HT1080 (cell line): Measurements from ENCODE around the gene SDHAF1. TPM values are rescaled to one million over a fixed set of nuclear protein-coding genes. Genes with fewer than 3 reads are reported as not detected.

Experiments used
- DNase-seq: peaks from one replicate; pipeline ENCODE4 v3.0.0-alpha.2; 2015; ENCODE audit warnings: low read depth
- total RNA-seq: library from RNA; depleted of rRNA; stranded (reverse); fragments of >200 nt; shearing (Covaris generic); gene quantifications from 2 replicates; pipeline ENCODE4 v1.2.3, GENCODE V29; 2014

The SDHAF1 gene
- total RNA-seq, 1 experiment from 2014 or later, result 18.0 TPM

DNA sequence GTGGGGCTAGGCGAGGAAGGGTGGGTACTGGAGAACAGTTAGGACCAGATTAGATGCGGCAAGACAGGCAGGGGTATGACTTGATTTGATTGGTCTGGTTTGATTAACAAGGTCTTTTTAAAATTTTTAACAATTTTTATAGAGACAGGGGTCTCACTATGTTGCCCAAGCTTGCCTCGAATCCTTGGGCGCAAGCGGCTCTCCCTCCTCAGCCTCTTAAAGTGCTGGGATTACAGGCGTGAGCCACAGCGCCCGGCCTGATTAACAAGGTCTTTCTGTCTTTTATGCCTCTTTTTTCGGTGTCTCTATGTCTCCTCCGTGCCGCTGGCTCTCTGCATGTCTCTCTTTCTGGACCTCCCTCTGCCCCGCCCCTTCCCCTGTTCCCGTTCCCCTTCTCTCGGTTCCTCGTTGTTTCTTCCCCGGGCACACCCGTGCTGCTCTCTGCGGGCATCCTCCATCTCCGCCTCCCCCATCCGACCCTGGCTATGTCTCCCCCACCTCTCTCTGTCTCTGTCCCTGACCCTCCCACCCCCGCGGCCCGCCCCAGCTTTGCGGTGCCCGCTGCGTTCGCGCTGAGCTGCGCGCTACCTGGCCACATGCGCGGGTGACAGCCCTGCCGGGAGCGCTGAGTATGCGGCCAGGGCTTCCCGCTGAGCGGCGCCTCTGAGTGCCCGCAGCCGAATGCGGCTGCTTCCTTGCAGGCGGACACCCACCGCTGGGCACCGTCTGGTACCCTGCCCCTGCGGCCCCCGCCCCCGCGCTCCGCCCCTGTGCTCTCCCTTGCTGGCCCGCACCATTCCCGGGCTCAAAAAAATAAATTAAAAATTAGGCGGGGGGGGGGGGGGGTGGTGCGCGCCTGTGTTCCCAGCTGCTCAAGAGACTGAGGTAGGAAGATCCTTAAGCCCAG lies 8.1 kb upstream of the SDHAF1 start:
- DNase-seq, result no peak

DNA sequence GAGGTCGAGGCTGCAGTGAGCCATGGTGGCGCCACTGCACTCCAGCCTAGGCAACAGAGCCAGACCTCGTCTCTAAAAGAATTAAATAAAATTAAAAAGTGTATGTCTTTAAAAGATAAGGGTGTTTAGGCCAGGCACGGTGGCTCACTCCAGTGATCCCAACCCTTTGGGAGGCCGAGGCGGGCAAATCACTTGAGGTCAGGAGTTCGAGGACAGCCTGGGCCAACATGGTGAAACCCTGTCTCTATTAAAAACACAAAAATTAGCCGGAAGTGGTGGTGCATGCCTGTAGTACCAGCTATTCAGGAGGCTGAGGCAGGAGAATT lies 7.5 kb upstream of the SDHAF1 start:
- DNase-seq, result no peak

DNA sequence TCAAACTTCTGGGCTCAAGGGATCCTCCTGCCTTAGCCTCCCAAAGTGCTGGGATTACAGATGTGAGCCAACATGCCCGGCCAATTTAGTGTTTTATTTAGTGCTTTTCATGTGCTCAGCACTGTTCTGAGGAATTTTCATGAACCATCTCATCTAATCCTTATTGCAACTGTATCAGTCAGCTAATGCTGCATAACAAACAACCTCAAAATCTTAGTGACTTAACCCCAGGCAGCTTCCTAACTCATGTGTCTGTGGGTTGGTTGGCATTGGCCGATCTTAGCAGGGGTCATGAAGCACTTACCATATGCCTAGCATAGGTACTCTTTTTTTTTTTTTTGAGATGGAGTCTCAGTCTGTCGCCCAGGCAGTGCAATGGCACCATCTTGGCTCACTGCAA lies 6.2 kb upstream of the SDHAF1 start:
- DNase-seq, result no peak

DNA sequence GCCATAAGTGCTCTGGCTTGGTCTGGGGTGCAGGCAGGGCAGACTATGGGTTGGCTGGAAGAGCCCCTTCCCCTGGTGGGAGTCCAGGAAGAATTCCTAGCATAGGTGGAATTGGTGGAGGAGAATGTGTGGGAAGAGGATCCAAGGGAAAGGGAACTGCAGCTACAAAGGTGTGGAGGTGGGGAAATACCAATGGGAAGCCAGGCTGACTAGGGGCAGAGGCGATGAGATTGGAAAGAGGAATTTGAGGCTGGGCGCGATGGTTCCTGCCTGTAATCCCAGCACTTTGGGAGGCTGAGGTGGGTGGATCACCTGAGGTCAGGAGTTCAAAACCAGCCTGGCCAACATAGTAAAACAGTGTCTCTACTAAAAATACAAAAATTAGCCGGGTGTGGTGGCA lies 4.8 kb upstream of the SDHAF1 start:
- DNase-seq, result no peak

DNA sequence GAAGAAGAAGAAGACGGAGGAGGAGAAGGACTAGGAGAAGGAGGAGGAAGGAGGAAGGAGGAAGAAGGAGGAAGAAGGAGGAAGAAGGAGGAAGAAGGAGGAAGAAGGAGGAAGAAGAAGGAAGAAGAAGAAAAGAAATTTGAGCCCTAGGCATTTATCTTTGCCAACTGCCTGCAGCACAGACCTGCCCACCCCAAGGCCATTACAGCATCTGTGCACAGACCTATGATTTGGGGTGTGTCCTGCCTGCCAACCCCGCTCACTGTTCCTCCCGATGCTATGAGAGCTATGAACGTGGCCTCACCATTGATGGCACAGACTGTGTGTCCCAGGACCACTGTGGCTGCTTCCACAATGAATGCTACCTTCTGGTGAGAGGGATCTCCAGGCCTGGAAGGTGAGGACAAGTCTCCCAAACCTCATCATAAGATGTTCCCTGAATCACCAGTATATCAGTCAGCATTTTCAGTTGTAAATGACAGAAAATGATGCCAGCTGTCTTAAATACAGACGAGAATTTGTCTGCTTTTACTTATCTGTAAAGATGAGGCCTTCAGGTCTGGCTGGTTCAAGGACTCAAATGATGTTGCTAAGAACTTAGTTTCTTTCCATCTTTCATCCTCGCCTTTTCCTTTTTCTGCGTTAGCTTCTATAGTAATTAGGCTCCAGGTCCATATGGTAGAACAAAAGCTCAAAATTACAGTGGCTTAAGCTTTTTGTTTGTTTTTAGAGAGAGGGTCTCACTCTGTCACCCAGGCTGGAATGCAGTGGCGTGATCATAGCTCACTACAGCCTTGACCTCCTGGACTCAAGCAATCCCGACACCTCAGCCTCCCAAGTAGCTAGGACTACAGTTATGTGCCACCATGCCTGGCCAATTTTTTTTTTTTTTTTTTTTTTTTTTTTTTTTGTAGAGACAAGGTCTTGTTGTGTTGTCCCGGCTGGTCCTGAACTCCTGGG lies 3.9 kb upstream of the SDHAF1 start:
- no peak for DNase-seq

DNA sequence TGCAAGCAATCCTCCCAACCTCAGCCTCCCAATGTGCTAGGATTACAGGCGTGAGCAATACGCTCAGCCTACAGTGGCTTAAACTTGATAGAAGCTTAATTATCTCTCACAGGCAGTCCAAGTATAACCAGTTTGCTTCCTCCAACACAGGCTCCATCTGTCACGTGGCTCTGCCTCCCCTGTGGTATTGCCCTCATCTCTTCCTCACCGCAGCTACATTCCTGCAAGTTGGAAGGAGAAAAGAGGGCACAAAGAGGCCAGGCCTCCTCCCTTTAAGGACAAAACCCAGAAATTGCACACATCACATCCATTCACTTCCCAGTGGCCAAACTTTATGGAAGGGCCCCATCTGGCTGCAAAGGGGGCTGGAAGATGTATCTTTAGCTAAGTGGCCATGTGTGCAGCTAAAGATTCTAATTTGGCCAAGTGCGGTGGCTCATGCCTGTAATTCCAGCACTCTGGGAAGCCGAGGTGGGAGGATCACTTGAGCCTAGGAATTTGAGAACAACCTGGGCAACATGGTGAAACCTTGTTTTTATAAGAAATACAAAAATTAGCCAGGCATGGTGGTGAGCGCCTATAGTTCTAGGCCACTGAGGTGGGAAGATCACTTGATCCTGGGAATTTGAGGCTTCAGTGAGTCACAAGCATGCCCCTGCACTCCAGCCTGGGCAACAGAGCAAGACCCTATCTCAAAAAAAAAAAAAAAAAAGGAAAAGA lies 3.1 kb upstream of the SDHAF1 start:
- DNase-seq, result peak; percentile 43

DNA sequence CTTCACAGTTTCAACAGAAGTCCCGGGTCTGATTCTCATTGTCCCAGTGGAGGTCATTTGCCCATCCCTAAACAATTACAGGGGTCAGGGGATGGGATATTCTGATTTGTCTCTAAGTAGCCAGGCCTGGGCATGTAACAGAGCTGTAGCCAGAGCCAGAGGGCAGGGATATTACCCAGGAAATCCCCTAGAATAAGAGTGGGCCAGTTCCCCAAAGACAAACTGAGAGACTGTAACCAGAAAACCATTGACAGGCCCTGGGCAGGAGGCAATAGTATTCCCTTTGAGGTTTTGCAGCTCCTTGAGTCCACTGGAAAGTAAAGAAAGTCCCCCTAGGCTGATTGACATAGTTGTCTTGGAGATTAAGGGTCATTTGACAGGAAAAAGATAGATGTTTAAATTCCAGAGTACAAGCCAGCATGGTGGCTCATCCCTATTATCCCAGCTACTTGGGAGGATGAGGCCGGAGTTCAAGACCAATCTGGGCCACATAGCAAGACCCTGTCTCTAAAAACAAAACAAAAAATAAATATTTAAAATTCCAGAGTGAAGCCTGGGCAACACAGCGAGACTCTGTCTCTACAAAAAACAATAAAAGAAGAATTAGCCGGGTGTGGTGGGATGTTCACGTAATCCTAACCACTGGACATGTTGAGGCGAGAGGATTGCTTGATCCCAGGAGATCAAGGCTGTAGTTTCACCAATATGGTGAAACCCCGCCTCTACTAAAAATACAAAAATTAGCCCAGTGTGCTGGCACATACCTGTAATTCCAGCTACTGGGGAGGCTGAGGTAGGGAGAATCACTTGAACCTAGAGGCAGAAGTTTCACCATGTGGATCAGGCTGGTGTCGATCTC lies 1.9 kb upstream of the SDHAF1 start:
- DNase-seq, result no peak

DNA sequence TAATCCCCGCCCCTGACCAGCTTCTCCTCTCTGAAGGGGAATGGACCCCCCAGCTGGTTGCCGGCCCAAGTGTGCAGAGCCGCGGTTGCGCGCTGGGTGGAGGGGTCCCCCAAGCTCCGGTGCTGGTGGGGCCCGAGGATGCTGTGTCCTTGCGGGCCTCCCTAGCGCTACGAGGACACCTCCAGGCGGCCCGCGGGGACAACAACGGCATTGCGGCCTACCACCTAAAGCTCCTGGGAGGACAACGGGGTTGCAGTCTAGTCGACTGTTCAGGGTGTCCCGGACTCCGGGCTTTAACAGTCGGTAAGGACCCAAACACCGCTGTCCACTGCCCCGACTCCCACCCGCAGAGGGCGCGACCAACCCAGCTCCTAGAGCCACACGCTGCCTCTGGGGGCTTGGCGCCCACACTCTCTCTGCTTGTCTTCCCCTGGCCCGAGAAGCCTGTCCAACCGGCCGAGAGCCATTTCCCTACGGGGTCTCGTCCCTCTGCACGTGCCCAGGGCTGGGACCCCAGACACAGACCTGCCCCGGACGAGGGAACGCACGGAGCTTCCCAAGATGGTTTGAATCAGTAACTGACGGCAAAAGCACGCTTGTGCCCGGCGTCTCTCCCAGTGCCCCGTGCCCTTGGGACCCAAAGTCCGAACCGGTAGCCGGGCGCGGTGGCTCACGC lies 927 bp upstream of the SDHAF1 start:
- no peak for DNase-seq

DNA sequence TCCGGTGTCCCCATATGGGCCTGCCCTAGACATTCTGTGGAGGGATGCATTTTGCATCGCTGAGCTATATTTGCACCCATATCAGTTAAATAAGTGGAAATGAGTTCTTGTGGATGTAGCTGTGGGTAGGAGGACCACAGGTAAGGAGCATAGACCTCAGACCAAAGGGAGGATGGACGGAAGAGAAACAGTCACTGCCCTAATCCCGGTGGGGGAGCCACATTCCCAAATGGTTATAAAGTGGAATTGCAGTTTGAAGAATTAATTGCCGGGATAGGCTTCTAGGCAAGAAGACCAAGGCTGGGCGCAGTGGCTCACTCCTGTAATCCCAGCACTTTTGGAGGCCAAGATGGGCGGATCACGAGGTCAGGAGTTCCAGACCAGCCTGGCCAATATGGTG lies 1.8 kb downstream of the SDHAF1 start:
- no peak for DNase-seq

DNA sequence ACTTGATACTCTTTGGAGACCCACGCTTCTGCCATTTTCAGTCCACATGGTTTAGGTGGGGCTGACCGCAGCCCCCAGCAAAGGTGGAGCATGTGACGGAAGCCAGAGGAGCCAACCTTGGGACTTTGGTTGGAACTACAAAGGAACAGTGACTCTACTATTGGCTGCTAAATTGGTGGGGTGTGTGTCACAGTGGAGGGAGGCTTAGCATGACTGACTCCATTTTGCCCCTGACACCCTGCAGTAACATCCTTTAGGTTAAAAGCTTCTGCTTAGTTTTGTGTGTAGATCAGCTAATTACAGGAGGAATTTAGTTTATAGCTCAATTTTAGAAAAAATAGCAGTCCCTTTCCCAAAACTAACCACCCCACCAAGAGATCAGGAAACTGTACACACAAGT lies 6.6 kb downstream of the SDHAF1 start:
- no peak for DNase-seq

DNA sequence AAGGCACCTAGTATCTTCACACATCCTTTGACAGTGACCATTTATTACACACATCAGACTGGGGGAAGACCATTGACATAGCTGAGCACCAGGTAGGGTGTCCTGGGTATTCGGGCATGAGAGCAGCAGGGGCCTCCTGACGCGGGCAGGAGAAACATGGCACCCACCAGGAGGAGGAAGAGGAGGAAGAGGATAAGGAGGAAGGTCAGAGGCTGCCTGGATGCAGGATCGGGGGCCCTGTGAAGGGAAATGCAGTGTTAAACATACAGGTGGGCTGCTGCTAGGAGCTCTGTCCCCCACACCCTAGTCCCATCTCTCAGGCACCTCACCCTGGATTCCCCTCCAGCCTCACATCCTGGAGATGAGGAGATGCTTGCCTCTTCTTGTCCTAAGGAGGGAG lies 8.3 kb downstream of the SDHAF1 start:
- no peak for DNase-seq

DNA sequence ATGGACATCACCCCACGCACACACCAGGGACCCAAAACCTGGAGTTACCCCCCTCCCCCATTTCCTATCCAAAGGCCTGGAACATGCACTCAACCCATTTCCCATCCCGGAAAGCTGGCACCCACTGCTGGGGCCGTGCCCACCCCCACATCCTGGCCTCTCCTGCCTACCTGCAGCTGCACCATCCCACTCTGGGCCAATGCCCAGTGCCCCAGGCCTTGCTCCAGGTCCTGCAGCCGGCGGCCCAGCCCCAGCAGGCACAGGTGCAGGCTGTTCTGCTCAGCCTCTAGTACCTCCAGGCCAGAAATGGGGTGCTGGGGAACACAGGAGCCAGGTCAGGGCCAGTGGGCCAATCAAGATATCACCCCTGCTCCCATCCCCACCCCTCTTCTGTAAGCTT lies 12.0 kb downstream of the SDHAF1 start:
- no peak for DNase-seq

DNA sequence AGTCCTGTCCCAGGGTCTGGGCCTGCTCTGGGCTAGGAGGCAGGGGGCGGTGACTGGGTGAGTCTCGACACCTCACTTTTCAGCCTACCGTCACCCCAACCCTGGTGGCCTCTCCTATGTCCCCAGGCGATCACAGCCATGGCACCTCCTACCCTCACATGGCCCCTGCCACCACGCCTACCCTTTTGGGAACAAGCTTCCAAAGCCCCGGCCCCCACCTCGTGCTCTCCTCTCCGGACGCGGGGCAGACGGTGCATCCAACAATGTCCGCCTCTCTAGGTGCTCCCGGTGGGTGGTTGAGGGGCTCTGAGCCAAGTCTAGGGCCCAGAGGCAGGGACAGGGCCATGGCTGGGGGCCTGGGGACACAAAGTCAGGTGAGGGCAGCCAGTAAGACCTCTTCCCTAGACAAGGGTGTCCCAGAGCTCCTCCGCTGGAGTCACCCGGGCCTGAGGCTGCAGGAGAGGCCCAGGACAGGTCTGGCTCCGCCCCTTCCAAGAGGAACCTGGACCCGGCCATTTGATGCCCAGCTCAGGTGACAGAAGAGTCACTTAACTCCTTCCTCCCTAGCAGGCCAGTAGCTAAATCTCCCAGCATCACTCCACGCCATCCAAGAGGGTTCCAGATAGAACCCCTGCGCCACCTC lies 13.5 kb downstream of the SDHAF1 start, which contains the start of gene SYNE4:
TSS of gene SYNE4 (minus strand) at position 478 of the 643 bp plus-strand sequence. CDS start at position 346, 132 bp downstream.
- DNase-seq, result no peak

DNA sequence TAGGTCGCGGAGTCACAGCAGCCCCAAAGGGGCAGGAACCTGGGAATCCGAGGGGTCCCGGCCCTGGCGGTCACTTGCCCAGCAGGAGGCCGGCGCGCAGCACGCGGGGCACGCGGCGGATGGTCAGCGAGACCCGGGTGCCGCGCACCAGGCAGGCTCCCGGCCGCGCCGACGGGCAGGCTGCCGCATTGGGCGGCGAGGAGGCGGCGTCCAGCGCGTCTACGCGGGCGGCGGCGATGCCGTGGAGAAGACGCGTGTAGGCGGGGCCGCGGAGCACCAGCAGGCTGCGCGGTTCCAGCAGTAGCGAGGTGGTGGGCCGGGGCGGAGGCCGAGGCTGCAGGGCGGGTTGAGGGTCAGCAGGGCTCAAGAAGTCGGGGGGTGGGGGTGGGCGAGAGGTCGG lies 14.2 kb downstream of the SDHAF1 start:
- no peak for DNase-seq

DNA sequence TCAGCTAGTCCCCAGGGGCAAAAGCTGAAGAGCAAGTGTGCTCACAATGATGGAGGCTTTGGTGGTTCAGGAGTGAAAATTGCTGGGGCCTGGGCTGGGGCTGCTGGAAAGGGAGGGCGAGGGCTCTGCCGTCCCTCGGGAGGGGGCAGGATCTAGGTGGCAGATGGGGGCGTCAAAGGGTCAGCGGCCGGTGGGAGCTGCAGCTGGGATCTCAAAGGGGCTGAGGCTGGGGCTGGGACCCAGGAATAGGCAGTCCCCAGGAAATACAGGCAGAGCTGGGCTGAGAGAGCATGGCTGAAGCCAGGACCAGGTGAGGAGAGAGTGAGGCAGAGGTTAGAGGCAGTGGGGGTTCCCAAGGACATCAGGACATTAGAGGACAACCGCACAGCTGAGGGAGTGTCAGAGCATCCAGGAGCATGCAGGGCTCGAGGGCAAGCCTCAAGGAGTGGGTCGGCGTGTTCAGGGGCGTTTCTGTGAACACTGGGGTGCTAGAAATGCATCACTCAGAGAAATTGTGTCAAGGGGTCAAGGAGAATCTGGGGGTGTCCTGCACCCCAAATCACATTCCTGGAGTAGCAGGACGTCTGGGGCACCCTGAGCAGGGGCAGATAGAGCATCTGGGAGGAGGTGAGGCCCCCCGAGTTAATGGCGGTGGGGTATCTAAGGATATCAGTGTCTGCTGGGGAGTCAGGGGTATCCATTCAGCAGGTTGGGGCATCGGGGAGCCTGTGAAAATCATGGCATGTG lies 14.8 kb downstream of the SDHAF1 start:
- DNase-seq, result no peak

DNA sequence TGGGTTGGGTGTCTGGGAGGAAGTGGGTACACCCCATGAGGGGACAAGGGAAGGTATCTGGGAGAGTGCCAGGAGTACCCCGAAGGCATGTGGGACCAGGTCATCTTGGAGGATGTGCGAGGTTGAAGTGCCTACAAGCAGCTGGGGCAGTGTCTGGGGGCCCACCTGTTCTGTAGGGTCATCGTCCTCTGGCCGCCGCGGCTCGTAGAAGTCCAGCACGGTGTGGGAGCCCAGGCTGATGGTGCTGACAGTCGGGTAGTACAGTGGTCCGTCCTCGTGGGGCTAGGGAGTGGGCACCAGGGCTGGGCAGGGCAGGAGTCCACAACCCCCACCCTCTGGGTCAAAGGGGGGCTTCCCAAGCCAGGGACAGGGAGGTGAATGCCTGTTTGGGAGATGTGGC lies 15.4 kb downstream of the SDHAF1 start:
- no peak for DNase-seq

DNA sequence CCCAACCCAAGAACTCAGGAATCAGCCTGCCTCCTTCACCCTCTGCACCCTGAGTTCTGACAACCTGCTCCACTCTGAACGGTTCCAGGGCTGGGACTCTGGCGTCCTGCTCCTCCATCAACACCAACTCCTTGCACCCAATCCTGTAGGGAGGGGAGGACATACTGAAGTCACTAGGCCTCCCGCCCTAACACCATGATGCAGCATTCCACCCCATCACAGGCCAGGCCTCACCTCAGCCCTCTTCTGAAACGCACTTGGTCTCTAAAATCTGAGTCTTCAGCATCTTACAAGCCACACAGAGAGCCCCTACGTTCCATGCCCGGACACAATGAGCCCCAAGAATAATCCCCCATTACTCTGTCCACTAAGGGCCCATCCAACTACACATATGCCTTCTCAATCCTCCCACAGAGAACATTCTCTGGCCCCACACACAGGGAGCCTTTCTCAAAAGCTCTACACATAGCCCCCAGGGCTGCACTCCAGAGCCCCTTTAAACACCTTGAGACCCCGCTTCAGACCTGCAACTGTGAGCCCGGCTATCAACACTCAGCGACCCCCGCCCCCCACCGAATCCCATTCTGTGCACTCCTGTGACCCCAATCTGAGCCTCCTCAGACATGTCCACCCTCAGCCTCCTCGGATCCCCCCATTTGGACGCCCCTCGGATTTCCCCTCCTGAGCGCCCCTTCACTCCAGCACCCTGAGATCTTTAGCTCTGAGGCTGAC lies 18.5 kb downstream of the SDHAF1 start:
- DNase-seq, result no peak
